ENCODE results near the gene LRRC36. TPM values are rescaled to one million over a fixed set of nuclear protein-coding genes. Genes with fewer than 3 reads are reported as not detected.

Gene LRRC36
- total RNA-seq, 4 donors from 2014 or later = 0.33 TPM; not detected in 3

DNA sequence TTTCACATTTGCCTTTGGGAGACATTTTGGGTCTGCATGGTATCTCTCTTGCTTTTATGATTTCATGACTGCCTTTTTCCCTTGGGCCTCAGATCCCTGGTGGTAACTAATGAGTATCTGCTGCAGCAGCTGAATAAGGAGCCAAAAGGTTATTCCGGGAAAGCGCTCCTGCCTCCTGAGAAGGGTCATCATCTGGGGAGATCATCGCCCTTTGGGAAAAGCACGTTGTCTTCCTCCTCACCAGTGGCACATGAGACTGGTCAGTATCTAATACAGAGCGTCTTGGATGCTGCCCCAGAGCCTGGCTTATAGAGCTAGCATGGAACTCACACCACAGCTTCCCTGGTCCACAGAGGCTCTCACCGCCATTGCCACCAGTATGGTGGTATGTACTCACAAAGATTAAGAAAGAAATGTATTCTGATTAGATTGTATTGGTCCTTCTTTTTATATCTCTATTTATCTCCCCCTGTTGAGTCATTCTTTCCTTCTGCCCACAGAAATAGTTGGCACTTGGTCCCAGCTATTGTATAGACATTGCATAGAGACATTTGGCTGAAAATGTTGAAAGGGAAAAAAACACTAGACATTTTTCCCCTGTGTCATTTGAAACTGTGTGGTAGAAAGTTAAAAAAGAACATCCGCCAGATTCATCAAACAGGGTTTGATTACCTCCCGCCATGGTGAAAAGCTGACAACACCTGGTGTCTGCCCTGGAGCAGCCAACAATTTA is 58.3 kb downstream of the LRRC36 start:
- Histone ChIP-seq H3K4me1 (peaks cover 0 to 10% (median 8%) of the 10 kb centered on the region in 4 donors), H3K9me3 (no peaks in the 10 kb centered on the region), H3K27ac (replicated peaks in 1 of 4) (no peak overlapping the region), H3K27me3 (no peaks in the 10 kb centered on the region), H3K36me3 (peaks cover 0 to 16% (median 0%) of the 10 kb centered on the region in 4 donors), H3K4me3 (no peak overlapping the region)
- TF ChIP-seq POLR2A (IDR thresholded peaks at IDR 0.05; ENCODE audit: low read depth) = no peak
- TF ChIP-seq, protein P1, sequence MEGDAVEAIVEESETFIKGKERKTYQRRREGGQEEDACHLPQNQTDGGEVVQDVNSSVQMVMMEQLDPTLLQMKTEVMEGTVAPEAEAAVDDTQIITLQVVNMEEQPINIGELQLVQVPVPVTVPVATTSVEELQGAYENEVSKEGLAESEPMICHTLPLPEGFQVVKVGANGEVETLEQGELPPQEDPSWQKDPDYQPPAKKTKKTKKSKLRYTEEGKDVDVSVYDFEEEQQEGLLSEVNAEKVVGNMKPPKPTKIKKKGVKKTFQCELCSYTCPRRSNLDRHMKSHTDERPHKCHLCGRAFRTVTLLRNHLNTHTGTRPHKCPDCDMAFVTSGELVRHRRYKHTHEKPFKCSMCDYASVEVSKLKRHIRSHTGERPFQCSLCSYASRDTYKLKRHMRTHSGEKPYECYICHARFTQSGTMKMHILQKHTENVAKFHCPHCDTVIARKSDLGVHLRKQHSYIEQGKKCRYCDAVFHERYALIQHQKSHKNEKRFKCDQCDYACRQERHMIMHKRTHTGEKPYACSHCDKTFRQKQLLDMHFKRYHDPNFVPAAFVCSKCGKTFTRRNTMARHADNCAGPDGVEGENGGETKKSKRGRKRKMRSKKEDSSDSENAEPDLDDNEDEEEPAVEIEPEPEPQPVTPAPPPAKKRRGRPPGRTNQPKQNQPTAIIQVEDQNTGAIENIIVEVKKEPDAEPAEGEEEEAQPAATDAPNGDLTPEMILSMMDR (IDR thresholded peaks at IDR 0.05) = no peak
- TF ChIP-seq POLR2AphosphoS5 (IDR thresholded peaks at IDR 0.05) = no peak
- TF ChIP-seq EP300 (IDR thresholded peaks at IDR 0.05) = no peak
- intact Hi-C loops (cut with DNase I) = no loop called here
- 71% methylated on average over 8 of the region's 8 CpGs for WGBS
- DNase-seq (ENCODE audit: extremely low spot score) = no peak

DNA sequence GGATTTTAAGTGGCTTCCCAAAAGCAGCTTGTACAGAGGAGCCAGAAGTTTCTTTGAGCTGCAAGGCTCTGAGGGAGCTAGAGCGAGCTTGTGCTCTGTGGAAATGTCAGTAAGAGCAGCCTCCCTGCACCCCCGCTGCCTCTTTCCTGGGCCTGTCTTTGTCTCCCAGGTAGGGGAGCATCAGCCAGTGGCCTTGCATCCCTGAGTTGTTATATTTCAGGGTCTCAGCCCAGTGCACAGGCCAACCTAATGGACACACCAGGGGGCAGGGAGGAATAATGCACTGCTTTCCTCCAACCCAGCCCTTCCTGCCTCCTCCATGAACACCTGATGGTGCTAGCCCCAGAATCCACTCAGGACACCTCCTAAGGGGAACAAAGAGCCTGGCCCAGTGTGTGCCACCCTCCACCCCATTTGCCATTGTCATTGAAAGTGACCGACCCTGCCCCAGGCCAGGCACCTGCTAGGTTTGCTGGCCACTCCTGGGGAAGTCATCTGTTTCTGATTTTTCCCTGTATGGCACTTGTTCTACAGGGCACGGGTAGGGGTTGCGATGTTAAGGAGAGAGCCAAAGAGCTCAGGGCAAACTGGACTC is 60.3 kb downstream of the LRRC36 start:
- Histone ChIP-seq H3K4me3 (no peak overlapping the region), H3K4me1 (peaks cover 12 to 30% (median 29%) of the 10 kb centered on the region in 4 donors), H3K27ac (replicated peaks in 1 of 4) (no peak overlapping the region), H3K36me3 (peaks cover 0 to 24% (median 0%) of the 10 kb centered on the region in 4 donors), H3K27me3 (no peaks in the 10 kb centered on the region), H3K9me3 (no peaks in the 10 kb centered on the region)
- TF ChIP-seq EP300 (IDR thresholded peaks at IDR 0.05) = no peak
- no peak for TF ChIP-seq POLR2AphosphoS5 (IDR thresholded peaks at IDR 0.05)
- TF ChIP-seq, protein P1 (IDR thresholded peaks at IDR 0.05) = no peak
- TF ChIP-seq POLR2A (IDR thresholded peaks at IDR 0.05; ENCODE audit: low read depth) = no peak
- 100% methylated on average over 5 of the region's 5 CpGs for WGBS
- no peak for DNase-seq (ENCODE audit: extremely low spot score)
- intact Hi-C loops (cut with DNase I) = no loop called here

DNA sequence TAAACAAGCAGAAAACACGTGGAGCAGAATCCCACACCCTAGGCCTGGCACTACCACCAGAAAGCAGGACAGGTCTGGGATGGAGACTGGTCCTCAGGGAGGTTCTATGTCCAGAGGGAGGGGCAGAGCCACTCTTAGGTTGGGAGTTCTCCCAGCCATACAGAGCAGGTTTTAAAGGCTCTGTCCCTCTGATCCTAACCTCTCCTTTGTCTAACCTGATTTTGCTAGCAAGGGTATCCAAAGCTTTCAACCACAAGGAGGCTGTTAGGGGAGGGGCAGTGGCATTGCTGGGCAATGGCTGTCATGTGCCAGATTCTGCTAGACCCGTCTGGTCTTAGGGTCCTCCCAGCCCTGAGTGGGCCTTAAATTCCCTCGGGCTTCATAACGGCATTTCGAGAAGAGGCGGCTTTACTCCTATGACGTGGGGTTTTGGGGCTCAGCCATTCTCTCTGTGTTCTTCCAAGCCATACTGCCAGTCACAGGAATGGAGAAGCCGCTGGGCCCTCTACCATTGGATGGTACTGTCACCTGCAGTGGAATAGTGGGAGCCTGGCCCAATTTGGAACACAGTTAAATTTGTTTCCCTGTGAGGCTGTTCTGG is 61.0 kb downstream of the LRRC36 start:
- H3K9me3 ChIP-seq = no peaks in the 10 kb centered on the region
- H3K27me3 ChIP-seq = no peaks in the 10 kb centered on the region
- H3K4me1 ChIP-seq = peaks cover 19 to 36% (median 35%) of the 10 kb centered on the region in 4 donors
- no peak for DNase-seq (ENCODE audit: extremely low spot score)
- no peak overlapping the region for H3K4me3 ChIP-seq
- 89% methylated on average over 8 of the region's 8 CpGs for WGBS
- TF ChIP-seq, protein P1 (IDR thresholded peaks at IDR 0.05) = no peak
- TF ChIP-seq POLR2A (IDR thresholded peaks at IDR 0.05; ENCODE audit: low read depth) = no peak
- TF ChIP-seq POLR2AphosphoS5 (IDR thresholded peaks at IDR 0.05) = no peak
- TF ChIP-seq EP300 (IDR thresholded peaks at IDR 0.05) = no peak
- intact Hi-C loops (cut with DNase I) = no loop called here
- H3K36me3 ChIP-seq = peaks cover 0 to 24% (median 0%) of the 10 kb centered on the region in 4 donors
- no peak overlapping the region for H3K27ac ChIP-seq (replicated peaks in 1 of 4)

DNA sequence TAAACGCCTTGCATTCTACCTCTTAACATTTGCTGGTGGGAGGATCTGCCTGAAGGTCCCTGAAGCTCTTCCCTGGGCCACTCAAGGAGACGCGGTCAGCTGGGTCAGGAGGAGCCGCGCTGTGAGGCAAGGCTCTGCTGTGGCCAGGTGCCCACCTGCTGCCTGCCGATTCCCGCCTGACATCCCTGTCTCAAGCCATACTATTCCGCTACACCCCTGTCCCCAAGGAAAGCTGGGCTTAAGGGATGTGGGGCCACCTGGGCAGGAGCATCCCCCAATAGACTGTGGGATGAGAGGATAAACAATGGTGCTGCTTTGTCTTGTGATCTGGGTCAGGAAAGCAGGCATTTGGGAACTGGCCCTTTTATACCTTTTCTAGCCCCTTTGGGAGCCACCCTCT is 61.6 kb downstream of the LRRC36 start:
- intact Hi-C loops (cut with DNase I) = no loop called here
- H3K9me3 ChIP-seq = no peaks in the 10 kb centered on the region
- TF ChIP-seq, protein P1 (IDR thresholded peaks at IDR 0.05) = no peak
- TF ChIP-seq POLR2AphosphoS5 (IDR thresholded peaks at IDR 0.05) (no peak), POLR2A (IDR thresholded peaks at IDR 0.05; ENCODE audit: low read depth) (no peak), EP300 (IDR thresholded peaks at IDR 0.05) (no peak)
- H3K27me3 ChIP-seq = no peaks in the 10 kb centered on the region
- no peak for DNase-seq (ENCODE audit: extremely low spot score)
- H3K36me3 ChIP-seq = peaks cover 0 to 24% (median 0%) of the 10 kb centered on the region in 4 donors
- no peak overlapping the region for H3K27ac ChIP-seq (replicated peaks in 1 of 4)
- peaks cover 25 to 43% (median 41%) of the 10 kb centered on the region in 4 donors for H3K4me1 ChIP-seq
- H3K4me3 ChIP-seq = no peak overlapping the region
- WGBS = 88% methylated on average over 6 of the region's 8 CpGs

All from esophagus muscularis mucosa (tissue), 4 donors.